ENCODE data around the gene IDH3B. TPM values are rescaled to one million over a fixed set of nuclear protein-coding genes. Genes with fewer than 3 reads are reported as not detected.

The IDH3B gene
- total RNA-seq (109 TPM), polyA plus RNA-seq (ENCODE audit: insufficient read depth in 1 of 8, insufficient read length in 8 of 8, low replicate concordance in 1 of 8) (100 to 1,000 TPM in 6 of 8 donors, 10 to 100 TPM in 2; 90.9 to 112 (median 102) TPM)
- long read RNA-seq, donor 1, transcript IDH3B-202 (12 exons, 1,230 nt) = major isoform, 9 of 18 reads
- long read RNA-seq, donor 1, transcript IDH3B-201 (12 exons, 1,545 nt) = major isoform, 9 of 18 reads
- long read RNA-seq, donor 1, partial matches to known transcripts = 0 of 18 reads
- long read RNA-seq, donor 1, other reads (novel, unspliced or antisense) = 0 of 18 reads
- long read RNA-seq, donor 2, partial matches to known transcripts = 0 of 2 reads
- long read RNA-seq, donor 2, other reads (novel, unspliced or antisense) = 0 of 2 reads
- long read RNA-seq, donor 3, transcript IDH3B-202 (12 exons, 1,230 nt) = major isoform, 26 of 38 reads
- long read RNA-seq, donor 3, transcript IDH3B-201 (12 exons, 1,545 nt) = minor isoform, 7 of 38 reads
- long read RNA-seq, donor 3, partial matches to known transcripts = 0 of 38 reads
- long read RNA-seq, donor 3, other reads (novel, unspliced or antisense) = 0 of 38 reads
- long read RNA-seq, donor 4, transcript IDH3B-201 (12 exons, 1,545 nt) = major isoform, 14 of 29 reads
- long read RNA-seq, donor 4, transcript IDH3B-202 (12 exons, 1,230 nt) = minor isoform, 9 of 29 reads
- long read RNA-seq, donor 4, partial matches to known transcripts = 0 of 29 reads
- long read RNA-seq, donor 4, other reads (novel, unspliced or antisense) = 0 of 29 reads
- long read RNA-seq, donor 5, transcript IDH3B-201 (12 exons, 1,545 nt) = major isoform, 28 of 70 reads
- long read RNA-seq, donor 5, transcript IDH3B-202 (12 exons, 1,230 nt) = minor isoform, 22 of 70 reads
- long read RNA-seq, donor 5, partial matches to known transcripts = 10 of 70 reads
- long read RNA-seq, donor 5, other reads (novel, unspliced or antisense) = 8 of 70 reads
- long read RNA-seq, donor 6, transcript IDH3B-202 (12 exons, 1,230 nt) = major isoform, 34 of 66 reads
- long read RNA-seq, donor 6, transcript IDH3B-201 (12 exons, 1,545 nt) = minor isoform, 10 of 66 reads
- long read RNA-seq, donor 6, partial matches to known transcripts = 10 of 66 reads
- long read RNA-seq, donor 6, other reads (novel, unspliced or antisense) = 7 of 66 reads
- long read RNA-seq, donor 7, transcript IDH3B-201 (12 exons, 1,545 nt) = minor isoform, 7 of 24 reads
- long read RNA-seq, donor 7, transcript IDH3B-202 (12 exons, 1,230 nt) = major isoform, 12 of 24 reads
- long read RNA-seq, donor 7, partial matches to known transcripts = 5 of 24 reads
- long read RNA-seq, donor 7, other reads (novel, unspliced or antisense) = 0 of 24 reads
- long read RNA-seq, donor 8, transcript IDH3B-202 (12 exons, 1,230 nt) = minor isoform, 5 of 20 reads
- long read RNA-seq, donor 8, transcript IDH3B-201 (12 exons, 1,545 nt) = major isoform, 9 of 20 reads
- long read RNA-seq, donor 8, partial matches to known transcripts = 0 of 20 reads
- long read RNA-seq, donor 8, other reads (novel, unspliced or antisense) = 5 of 20 reads
- long read RNA-seq, donor 9, transcript IDH3B-202 (12 exons, 1,230 nt) = major isoform, 8 of 16 reads
- long read RNA-seq, donor 9, partial matches to known transcripts = 5 of 16 reads
- long read RNA-seq, donor 9, other reads (novel, unspliced or antisense) = 0 of 16 reads
- long read RNA-seq, donor 10, transcript IDH3B-201 (12 exons, 1,545 nt) = minor isoform, 9 of 33 reads
- long read RNA-seq, donor 10, transcript IDH3B-202 (12 exons, 1,230 nt) = major isoform, 16 of 33 reads
- long read RNA-seq, donor 10, partial matches to known transcripts = 6 of 33 reads
- long read RNA-seq, donor 10, other reads (novel, unspliced or antisense) = 0 of 33 reads
- long read RNA-seq, donor 11, transcript IDH3B-202 (12 exons, 1,230 nt) = major isoform, 17 of 31 reads
- long read RNA-seq, donor 11, transcript IDH3B-201 (12 exons, 1,545 nt) = minor isoform, 12 of 31 reads
- long read RNA-seq, donor 11, partial matches to known transcripts = 0 of 31 reads
- long read RNA-seq, donor 11, other reads (novel, unspliced or antisense) = 0 of 31 reads

- Histone ChIP-seq H3K27me3 (ENCODE audit: control insufficient read depth, insufficient read depth, low read length) (peaks cover 5% of the 10 kb centered on the region), H3K9me3 (replicated peaks; ENCODE audit: control insufficient read depth, low read depth, low read length) (no peaks in the 10 kb centered on the region), H3K4me1 (ENCODE audit: control insufficient read depth, insufficient read depth, low read length) (peaks cover 12% of the 10 kb centered on the region), H3K4me3 (ENCODE audit: low read length) (peak within 1 kb of the TSS; percentile 94), H3K36me3 (ENCODE audit: control insufficient read depth, insufficient read depth, low read length) (peaks cover 31% of the 10 kb centered on the region), H3K27ac (ENCODE audit: low read length) (peak within 1 kb of the TSS; percentile 98)
- DNase-seq = peak; percentile 98
- WGBS (ENCODE audit: insufficient coverage) = under 1% methylated on average over 32 of the region's 49 CpGs
Measured at GRCh38 chr20:2663887-2664719, at the start of gene IDH3B. IDH3B (minus strand) TSS chr20:2664216; CDS start chr20:2664188, 28 bp downstream.

DNA sequence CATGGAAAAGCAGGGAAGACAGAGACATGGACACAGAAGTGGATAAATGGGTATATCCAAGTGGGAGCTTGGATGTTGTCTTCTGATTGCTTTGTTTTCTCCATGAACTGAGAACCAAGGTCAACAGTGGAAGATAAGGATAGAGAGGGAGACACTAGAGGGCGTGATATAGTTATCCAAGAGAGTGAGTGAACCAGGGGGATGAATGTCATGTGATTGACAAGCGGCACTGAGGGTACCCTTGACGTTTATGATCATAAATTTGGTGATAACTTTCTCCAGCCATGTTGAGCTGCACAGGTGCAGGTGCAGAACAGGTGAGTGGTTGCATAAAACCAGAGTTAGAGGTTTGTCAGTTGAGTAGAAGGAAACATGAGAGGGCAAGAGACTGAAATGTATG is 49.3 kb upstream of the IDH3B start:
- Histone ChIP-seq H3K9me3 (replicated peaks; ENCODE audit: control insufficient read depth, low read depth, low read length) (peaks cover 2% of the 10 kb centered on the region), H3K4me3 (ENCODE audit: low read length) (no peak overlapping the region), H3K36me3 (ENCODE audit: control insufficient read depth, insufficient read depth, low read length) (no peaks in the 10 kb centered on the region), H3K4me1 (ENCODE audit: control insufficient read depth, insufficient read depth, low read length) (no peaks in the 10 kb centered on the region), H3K27me3 (ENCODE audit: control insufficient read depth, insufficient read depth, low read length) (peaks cover 4% of the 10 kb centered on the region), H3K27ac (ENCODE audit: low read length) (no peak overlapping the region)
- DNase-seq = no peak
- WGBS (ENCODE audit: insufficient coverage) = 21% methylated on average over 3 of the region's 3 CpGs

DNA sequence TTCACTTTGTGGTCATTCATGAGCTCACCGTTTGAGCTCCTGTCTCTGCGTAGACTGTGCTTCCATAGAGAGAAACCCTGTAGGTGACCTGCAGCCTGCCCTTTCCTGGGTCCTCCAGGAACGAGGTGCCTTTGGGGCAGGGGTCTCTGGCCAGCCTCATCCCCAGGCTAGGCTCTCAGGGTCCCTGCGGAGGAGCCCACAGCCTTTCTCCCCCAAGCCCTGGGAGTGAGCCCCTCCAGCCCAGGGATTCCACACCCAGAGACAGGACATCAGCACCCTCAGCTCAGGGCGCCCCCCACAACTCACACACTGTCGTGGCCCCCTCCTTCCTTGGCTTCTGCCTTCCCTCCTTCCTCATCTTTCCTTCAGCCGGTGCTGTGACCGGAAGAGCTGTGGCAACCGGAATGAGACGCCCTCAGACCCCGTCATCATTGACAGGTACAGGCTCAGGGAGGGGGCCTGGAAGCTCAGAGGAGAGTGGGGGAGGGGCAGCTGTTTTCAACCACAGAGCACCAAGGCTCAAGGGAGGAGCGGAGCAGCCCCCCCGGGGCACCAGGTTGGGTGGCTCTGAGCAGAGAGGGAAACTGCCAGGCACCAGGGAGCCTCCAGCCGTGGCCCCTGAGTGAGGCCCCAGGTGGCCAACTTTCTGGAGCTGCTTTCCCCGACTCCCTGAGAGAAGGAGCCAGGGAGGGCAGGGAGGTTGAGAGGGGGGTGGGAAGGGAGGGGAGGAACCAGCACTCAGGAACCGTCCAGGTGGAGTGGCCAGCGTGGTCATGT is 45.4 kb upstream of the IDH3B start:
- WGBS (ENCODE audit: insufficient coverage) = 46% methylated on average over 12 of the region's 17 CpGs
- Histone ChIP-seq H3K4me3 (ENCODE audit: low read length) (no peak overlapping the region), H3K27ac (ENCODE audit: low read length) (no peak overlapping the region), H3K4me1 (ENCODE audit: control insufficient read depth, insufficient read depth, low read length) (no peaks in the 10 kb centered on the region), H3K36me3 (ENCODE audit: control insufficient read depth, insufficient read depth, low read length) (no peaks in the 10 kb centered on the region), H3K27me3 (ENCODE audit: control insufficient read depth, insufficient read depth, low read length) (peaks cover 10% of the 10 kb centered on the region), H3K9me3 (replicated peaks; ENCODE audit: control insufficient read depth, low read depth, low read length) (no peaks in the 10 kb centered on the region)
- DNase-seq = no peak

DNA sequence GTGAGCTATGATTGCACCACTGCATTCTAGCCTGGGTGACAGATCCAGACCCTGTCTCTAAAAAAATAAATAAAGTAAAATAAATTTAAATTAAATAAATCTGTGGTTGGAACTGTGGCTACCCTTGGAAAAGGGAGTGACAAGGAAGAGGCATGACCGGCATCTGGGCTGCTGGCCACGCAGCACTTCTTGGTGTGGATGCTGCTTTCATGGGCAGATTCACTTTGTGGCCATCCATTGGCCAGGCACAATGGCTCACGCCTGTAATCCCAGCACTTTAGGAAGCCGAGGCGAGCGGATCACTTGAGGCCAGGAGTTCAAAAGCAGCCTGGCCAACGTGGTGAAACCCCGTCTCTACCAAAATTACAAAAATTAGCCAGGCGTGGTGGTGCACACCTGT is 44.6 kb upstream of the IDH3B start:
- Histone ChIP-seq H3K27me3 (ENCODE audit: control insufficient read depth, insufficient read depth, low read length) (peaks cover 10% of the 10 kb centered on the region), H3K4me1 (ENCODE audit: control insufficient read depth, insufficient read depth, low read length) (no peaks in the 10 kb centered on the region), H3K9me3 (replicated peaks; ENCODE audit: control insufficient read depth, low read depth, low read length) (no peaks in the 10 kb centered on the region), H3K27ac (ENCODE audit: low read length) (no peak overlapping the region), H3K4me3 (ENCODE audit: low read length) (no peak overlapping the region), H3K36me3 (ENCODE audit: control insufficient read depth, insufficient read depth, low read length) (no peaks in the 10 kb centered on the region)
- DNase-seq = no peak
- WGBS (ENCODE audit: insufficient coverage) = 79% methylated on average over 9 of the region's 9 CpGs

GRCh38 chr20:2708073-2708415 is 44.0 kb upstream of the IDH3B start:
- Histone ChIP-seq H3K4me1 (ENCODE audit: control insufficient read depth, insufficient read depth, low read length) (no peaks in the 10 kb centered on the region), H3K4me3 (ENCODE audit: low read length) (no peak overlapping the region), H3K36me3 (ENCODE audit: control insufficient read depth, insufficient read depth, low read length) (no peaks in the 10 kb centered on the region), H3K9me3 (replicated peaks; ENCODE audit: control insufficient read depth, low read depth, low read length) (no peaks in the 10 kb centered on the region), H3K27ac (ENCODE audit: low read length) (no peak overlapping the region), H3K27me3 (ENCODE audit: control insufficient read depth, insufficient read depth, low read length) (peaks cover 10% of the 10 kb centered on the region)
- no peak for DNase-seq
- WGBS (ENCODE audit: insufficient coverage) = 46% methylated on average over 3 of the region's 5 CpGs

- Histone ChIP-seq H3K27me3 (ENCODE audit: control insufficient read depth, insufficient read depth, low read length) (peaks cover 10% of the 10 kb centered on the region), H3K4me1 (ENCODE audit: control insufficient read depth, insufficient read depth, low read length) (no peaks in the 10 kb centered on the region), H3K27ac (ENCODE audit: low read length) (no peak overlapping the region), H3K4me3 (ENCODE audit: low read length) (no peak overlapping the region), H3K9me3 (replicated peaks; ENCODE audit: control insufficient read depth, low read depth, low read length) (no peaks in the 10 kb centered on the region), H3K36me3 (ENCODE audit: control insufficient read depth, insufficient read depth, low read length) (no peaks in the 10 kb centered on the region)
- no peak for DNase-seq
- WGBS (ENCODE audit: insufficient coverage) = 69% methylated on average over 7 of the region's 12 CpGs
Measured at GRCh38 chr20:2707353-2708072, 43.5 kb upstream of the IDH3B start.

- Histone ChIP-seq H3K4me1 (ENCODE audit: control insufficient read depth, insufficient read depth, low read length) (no peaks in the 10 kb centered on the region), H3K27me3 (ENCODE audit: control insufficient read depth, insufficient read depth, low read length) (peaks cover 11% of the 10 kb centered on the region), H3K9me3 (replicated peaks; ENCODE audit: control insufficient read depth, low read depth, low read length) (no peaks in the 10 kb centered on the region), H3K4me3 (ENCODE audit: low read length) (no peak overlapping the region), H3K27ac (ENCODE audit: low read length) (no peak overlapping the region), H3K36me3 (ENCODE audit: control insufficient read depth, insufficient read depth, low read length) (no peaks in the 10 kb centered on the region)
- 52% methylated on average over 6 of the region's 6 CpGs for WGBS (ENCODE audit: insufficient coverage)
- no peak for DNase-seq
Measured at GRCh38 chr20:2706688-2707352, 42.8 kb upstream of the IDH3B start.

All from muscle of leg (tissue), 16 donors.